T-helper 1 cell (primary cell): ENCODE results near the gene FSHB.
A peak's percentile ranks its signal among the peaks of the same experiment; 100 is the strongest.

ENCODE experiments used
- DNase-seq, 5 donors: peaks; one replicate each; pipeline ENCODE4 v3.0.0-alpha.2; 2012 to 2020

FSHB gene

GRCh38 chr11:30270671-30271070, 39.9 kb downstream of the FSHB start:
- no peak for DNase-seq

- no peak for DNase-seq
Measured at GRCh38 chr11:30277176-30277575, 46.4 kb downstream of the FSHB start.

- no peak for DNase-seq
Measured at GRCh38 chr11:30279796-30280195, 49.0 kb downstream of the FSHB start.

GRCh38 chr11:30281476-30282288, 50.9 kb downstream of the FSHB start:
- DNase-seq: no peak

- DNase-seq: peak in 1 of 5 donors; percentile 46
Measured at GRCh38 chr11:30282289-30282631, 51.4 kb downstream of the FSHB start.
